Measurements from ENCODE around the gene SPDEF. TPM values are rescaled to one million over a fixed set of nuclear protein-coding genes. Genes with fewer than 3 reads are reported as not detected.

SPDEF gene
- total and polyA plus RNA-seq, 2 donors (not counting 1 experiment from before 2014, with no cell fraction given): under 0.01 to 0.03 TPM

DNA sequence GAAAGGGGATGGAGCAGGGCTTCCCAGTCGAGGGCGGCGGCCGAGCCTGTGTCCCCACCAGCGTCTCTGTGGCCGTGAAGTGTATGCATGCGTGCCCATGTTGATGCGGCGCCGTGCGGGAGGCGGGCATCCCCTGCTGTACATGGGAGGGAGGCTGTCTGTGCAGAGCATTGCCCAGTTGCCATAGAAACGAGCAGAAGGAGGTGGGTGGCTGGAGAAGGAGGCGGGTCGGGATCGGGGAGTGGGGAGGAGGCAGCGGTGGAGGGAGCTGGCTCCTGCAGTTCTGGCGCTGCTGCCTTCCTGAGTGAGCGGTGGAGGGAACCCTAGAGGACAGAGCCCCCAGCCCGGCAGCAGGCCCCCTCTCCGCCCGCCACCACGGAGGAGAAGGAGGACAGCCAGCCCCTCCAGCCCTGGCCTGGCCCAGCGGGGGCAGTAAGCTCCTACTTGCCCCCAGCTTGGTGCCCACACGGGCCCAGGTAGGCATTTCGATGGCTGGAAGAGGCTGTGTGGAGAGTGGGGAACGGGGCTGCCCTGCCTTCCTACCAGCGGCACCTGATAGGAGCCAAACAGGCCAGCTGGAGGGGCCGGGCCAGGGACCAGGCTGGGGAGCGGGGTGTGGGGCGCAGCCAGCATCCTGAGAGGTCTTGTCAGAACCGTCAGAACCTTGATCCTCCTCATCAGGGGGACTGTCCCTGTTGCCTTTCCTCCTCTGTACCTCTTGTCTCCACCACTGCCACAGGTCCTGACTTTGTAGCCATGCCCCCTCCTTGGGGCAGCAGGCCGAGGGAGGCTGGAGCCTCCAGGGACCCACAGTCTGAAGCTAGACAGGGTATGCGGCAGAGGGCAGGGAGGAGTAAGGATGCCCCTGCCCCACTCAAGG lies 41.3 kb downstream of the SPDEF start:
- no peaks in the 10 kb centered on the region for H3K4me1 ChIP-seq (ENCODE audit: control insufficient read depth, extremely low read depth, insufficient read depth, low read length)
- H3K9ac ChIP-seq (ENCODE audit: insufficient read depth, low read length): no peak overlapping the region
- no peaks in the 10 kb centered on the region for H3K36me3 ChIP-seq (ENCODE audit: control insufficient read depth, insufficient read depth, low read length)
- H3K9me3 ChIP-seq (ENCODE audit: control insufficient read depth, insufficient read depth, low read depth, low read length): no peaks in the 10 kb centered on the region
- peaks cover 28% of the 10 kb centered on the region for H3K27me3 ChIP-seq (ENCODE audit: control insufficient read depth, insufficient read depth, low read length)
- H3K4me2 ChIP-seq (ENCODE audit: extremely low read depth, insufficient read depth, low read length): no peak overlapping the region
- H4K20me1 ChIP-seq (ENCODE audit: control insufficient read depth, extremely low read depth, insufficient read depth, low read length): no peaks in the 10 kb centered on the region
- no peaks in the 10 kb centered on the region for H3K79me2 ChIP-seq (ENCODE audit: control insufficient read depth, insufficient read depth, low read length)
- DNase-seq (ENCODE audit: low read depth in 2 of 2): peak; percentile 70 to 77
- peak; percentile 23 for TF ChIP-seq EZH2 (IDR thresholded peaks at IDR 0.05; ENCODE audit: low read length, missing control alignments)
- TF ChIP-seq, protein P1, sequence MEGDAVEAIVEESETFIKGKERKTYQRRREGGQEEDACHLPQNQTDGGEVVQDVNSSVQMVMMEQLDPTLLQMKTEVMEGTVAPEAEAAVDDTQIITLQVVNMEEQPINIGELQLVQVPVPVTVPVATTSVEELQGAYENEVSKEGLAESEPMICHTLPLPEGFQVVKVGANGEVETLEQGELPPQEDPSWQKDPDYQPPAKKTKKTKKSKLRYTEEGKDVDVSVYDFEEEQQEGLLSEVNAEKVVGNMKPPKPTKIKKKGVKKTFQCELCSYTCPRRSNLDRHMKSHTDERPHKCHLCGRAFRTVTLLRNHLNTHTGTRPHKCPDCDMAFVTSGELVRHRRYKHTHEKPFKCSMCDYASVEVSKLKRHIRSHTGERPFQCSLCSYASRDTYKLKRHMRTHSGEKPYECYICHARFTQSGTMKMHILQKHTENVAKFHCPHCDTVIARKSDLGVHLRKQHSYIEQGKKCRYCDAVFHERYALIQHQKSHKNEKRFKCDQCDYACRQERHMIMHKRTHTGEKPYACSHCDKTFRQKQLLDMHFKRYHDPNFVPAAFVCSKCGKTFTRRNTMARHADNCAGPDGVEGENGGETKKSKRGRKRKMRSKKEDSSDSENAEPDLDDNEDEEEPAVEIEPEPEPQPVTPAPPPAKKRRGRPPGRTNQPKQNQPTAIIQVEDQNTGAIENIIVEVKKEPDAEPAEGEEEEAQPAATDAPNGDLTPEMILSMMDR (conservative IDR thresholded peaks at IDR 0.05 in 1 of 2, IDR thresholded peaks at IDR 0.05 in 1 of 2; ENCODE audit: low read depth in 1 of 2, low read length in 2 of 2): peak in 1 of 2 donors; percentile 47
- no peak overlapping the region for H3K4me3 ChIP-seq (replicated peaks in 1 of 4; ENCODE audit: control extremely low read depth in 1 of 4, insufficient read depth in 1 of 4, low read depth in 3 of 4, low read length in 4 of 4)
- no peak overlapping the region for H3K27ac ChIP-seq (ENCODE audit: insufficient read depth, low read length)
- no peak overlapping the region for H2AFZ ChIP-seq (ENCODE audit: low read length)

DNA sequence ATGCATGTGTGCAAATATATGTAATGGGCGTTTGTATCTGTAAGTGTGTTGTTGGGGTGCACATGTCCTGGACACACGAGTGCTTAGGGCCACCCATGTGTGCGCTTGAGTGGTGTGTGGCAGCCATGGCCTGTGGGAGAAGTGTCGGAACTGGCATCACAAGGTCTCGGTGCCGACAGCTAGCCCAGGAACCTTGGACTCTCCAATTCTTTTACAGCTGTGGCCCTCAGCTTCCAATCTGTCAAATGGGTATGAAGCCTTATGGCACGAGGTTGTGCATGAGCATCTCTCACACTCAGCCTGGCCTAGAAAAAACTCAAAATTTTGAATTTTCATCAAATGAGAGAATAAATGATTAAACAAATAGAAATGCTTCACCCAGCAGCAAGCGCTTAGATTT lies 42.0 kb downstream of the SPDEF start:
- no peak overlapping the region for H3K4me2 ChIP-seq (ENCODE audit: extremely low read depth, insufficient read depth, low read length)
- H3K9ac ChIP-seq (ENCODE audit: insufficient read depth, low read length): no peak overlapping the region
- H3K4me3 ChIP-seq (replicated peaks in 1 of 4; ENCODE audit: control extremely low read depth in 1 of 4, insufficient read depth in 1 of 4, low read depth in 3 of 4, low read length in 4 of 4): no peak overlapping the region
- H3K9me3 ChIP-seq (ENCODE audit: control insufficient read depth, insufficient read depth, low read depth, low read length): no peaks in the 10 kb centered on the region
- no peak overlapping the region for H3K27ac ChIP-seq (ENCODE audit: insufficient read depth, low read length)
- H2AFZ ChIP-seq (ENCODE audit: low read length): no peak overlapping the region
- no peaks in the 10 kb centered on the region for H4K20me1 ChIP-seq (ENCODE audit: control insufficient read depth, extremely low read depth, insufficient read depth, low read length)
- no peaks in the 10 kb centered on the region for H3K36me3 ChIP-seq (ENCODE audit: control insufficient read depth, insufficient read depth, low read length)
- no peak for DNase-seq (ENCODE audit: low read depth in 2 of 2)
- TF ChIP-seq, protein P1 (conservative IDR thresholded peaks at IDR 0.05 in 1 of 2, IDR thresholded peaks at IDR 0.05 in 1 of 2; ENCODE audit: low read depth in 1 of 2, low read length in 2 of 2): no peak
- TF ChIP-seq EZH2 (IDR thresholded peaks at IDR 0.05; ENCODE audit: low read length, missing control alignments): no peak
- no peaks in the 10 kb centered on the region for H3K4me1 ChIP-seq (ENCODE audit: control insufficient read depth, extremely low read depth, insufficient read depth, low read length)
- peaks cover 28% of the 10 kb centered on the region for H3K27me3 ChIP-seq (ENCODE audit: control insufficient read depth, insufficient read depth, low read length)
- H3K79me2 ChIP-seq (ENCODE audit: control insufficient read depth, insufficient read depth, low read length): no peaks in the 10 kb centered on the region

DNA sequence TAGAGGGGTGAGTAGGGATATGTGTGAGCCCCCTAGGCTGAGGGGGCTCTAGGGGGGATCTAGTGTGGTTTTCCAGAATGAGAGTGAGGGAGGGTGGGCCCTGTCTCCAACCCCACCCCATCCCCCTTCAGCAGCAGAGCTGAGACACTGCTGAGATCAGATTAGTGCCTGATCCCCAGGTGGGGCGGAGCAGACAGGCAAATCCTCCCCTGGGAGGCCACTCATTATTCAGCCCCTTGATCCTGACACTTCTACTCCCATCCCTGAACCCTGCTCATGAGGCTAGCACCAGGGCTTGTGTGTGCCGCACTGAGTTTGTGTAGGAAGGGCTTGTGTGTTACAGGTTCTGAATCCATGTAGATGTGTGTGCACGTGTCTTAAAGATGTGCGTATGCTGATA lies 42.5 kb downstream of the SPDEF start:
- no peak overlapping the region for H3K4me2 ChIP-seq (ENCODE audit: extremely low read depth, insufficient read depth, low read length)
- no peaks in the 10 kb centered on the region for H3K4me1 ChIP-seq (ENCODE audit: control insufficient read depth, extremely low read depth, insufficient read depth, low read length)
- H3K79me2 ChIP-seq (ENCODE audit: control insufficient read depth, insufficient read depth, low read length): no peaks in the 10 kb centered on the region
- no peaks in the 10 kb centered on the region for H3K9me3 ChIP-seq (ENCODE audit: control insufficient read depth, insufficient read depth, low read depth, low read length)
- H3K4me3 ChIP-seq (replicated peaks in 1 of 4; ENCODE audit: control extremely low read depth in 1 of 4, insufficient read depth in 1 of 4, low read depth in 3 of 4, low read length in 4 of 4): no peak overlapping the region
- H3K27me3 ChIP-seq (ENCODE audit: control insufficient read depth, insufficient read depth, low read length): peaks cover 28% of the 10 kb centered on the region
- no peak overlapping the region for H2AFZ ChIP-seq (ENCODE audit: low read length)
- no peak for TF ChIP-seq EZH2 (IDR thresholded peaks at IDR 0.05; ENCODE audit: low read length, missing control alignments)
- TF ChIP-seq, protein P1 (conservative IDR thresholded peaks at IDR 0.05 in 1 of 2, IDR thresholded peaks at IDR 0.05 in 1 of 2; ENCODE audit: low read depth in 1 of 2, low read length in 2 of 2): no peak
- no peak for DNase-seq (ENCODE audit: low read depth in 2 of 2)
- no peak overlapping the region for H3K9ac ChIP-seq (ENCODE audit: insufficient read depth, low read length)
- no peaks in the 10 kb centered on the region for H3K36me3 ChIP-seq (ENCODE audit: control insufficient read depth, insufficient read depth, low read length)
- no peaks in the 10 kb centered on the region for H4K20me1 ChIP-seq (ENCODE audit: control insufficient read depth, extremely low read depth, insufficient read depth, low read length)
- no peak overlapping the region for H3K27ac ChIP-seq (ENCODE audit: insufficient read depth, low read length)

All from fibroblast of lung (primary cell).